22Rv1 (cell line): ENCODE data around the gene PPP6R3.

Experiments used
- ZFX ChIP-seq: fragments of 450-650 bp; IDR thresholded peaks from 2 replicates; pipeline ENCODE4 v1.6.1; 2017; ENCODE audit warnings: antibody characterized with exemption, borderline replicate concordance
- TF ChIP-seq, protein P1 (sequence below): fragments of 450-650 bp; IDR thresholded peaks from 2 replicates; pipeline ENCODE4 v1.5.1; 2017; ENCODE audit warnings: mild to moderate bottlenecking

DNA sequence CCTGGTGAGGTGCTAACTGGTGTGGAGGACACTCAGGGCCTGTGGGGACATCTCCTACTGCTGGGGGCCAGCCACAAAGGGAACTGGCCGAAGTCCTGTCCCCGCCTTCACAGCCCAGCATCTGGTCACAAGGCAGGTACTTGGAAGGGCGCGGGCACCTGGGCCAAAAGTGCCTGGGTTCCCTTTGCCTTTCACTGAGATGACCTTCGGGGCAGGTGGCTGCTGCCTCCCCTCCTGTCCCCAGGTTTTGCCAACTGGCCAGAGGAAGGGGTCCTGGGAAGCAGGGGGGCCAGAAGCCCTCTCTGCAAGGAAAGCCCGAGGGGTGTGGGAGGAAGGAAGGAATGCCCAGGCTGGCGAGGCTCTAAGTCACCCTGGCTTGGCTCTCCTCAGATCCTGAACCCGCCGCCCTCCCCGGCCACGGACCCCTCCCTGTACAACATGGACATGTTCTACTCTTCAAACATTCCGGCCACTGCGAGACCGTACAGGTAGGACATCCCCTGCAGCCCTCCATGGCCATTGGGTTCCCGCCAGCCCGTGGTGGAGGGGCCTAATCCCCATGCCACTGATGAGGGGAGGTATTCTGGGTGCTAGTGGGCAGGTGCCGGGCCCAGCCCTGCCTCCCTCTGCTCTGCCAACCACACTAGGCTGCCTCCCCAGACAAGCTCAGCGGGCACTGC lies 14.4 kb upstream of the PPP6R3 start:
- TF ChIP-seq, protein P1, sequence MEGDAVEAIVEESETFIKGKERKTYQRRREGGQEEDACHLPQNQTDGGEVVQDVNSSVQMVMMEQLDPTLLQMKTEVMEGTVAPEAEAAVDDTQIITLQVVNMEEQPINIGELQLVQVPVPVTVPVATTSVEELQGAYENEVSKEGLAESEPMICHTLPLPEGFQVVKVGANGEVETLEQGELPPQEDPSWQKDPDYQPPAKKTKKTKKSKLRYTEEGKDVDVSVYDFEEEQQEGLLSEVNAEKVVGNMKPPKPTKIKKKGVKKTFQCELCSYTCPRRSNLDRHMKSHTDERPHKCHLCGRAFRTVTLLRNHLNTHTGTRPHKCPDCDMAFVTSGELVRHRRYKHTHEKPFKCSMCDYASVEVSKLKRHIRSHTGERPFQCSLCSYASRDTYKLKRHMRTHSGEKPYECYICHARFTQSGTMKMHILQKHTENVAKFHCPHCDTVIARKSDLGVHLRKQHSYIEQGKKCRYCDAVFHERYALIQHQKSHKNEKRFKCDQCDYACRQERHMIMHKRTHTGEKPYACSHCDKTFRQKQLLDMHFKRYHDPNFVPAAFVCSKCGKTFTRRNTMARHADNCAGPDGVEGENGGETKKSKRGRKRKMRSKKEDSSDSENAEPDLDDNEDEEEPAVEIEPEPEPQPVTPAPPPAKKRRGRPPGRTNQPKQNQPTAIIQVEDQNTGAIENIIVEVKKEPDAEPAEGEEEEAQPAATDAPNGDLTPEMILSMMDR, result no peak
- TF ChIP-seq ZFX, result no peak
